Measurements from ENCODE around the gene ADGRV1.

The ADGRV1 gene

DNA sequence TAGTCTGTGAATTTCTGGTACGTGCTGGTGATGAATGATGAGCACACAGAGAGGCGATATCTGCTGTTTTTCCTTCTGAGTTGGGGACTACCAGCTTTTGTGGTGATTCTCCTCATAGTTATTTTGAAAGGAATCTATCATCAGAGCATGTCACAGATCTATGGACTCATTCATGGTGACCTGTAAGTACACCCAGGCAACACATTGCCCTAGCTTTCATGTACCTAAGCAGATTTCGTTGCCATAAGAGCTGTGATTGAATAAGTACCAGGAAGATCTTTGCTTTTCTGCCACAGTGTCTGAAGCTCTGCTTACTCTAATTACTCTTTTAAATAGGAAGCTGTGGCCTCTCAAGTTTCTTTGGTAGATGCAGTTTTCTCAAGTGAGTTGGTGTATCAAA is 426.7 kb downstream of the ADGRV1 start:
- no peak for DNase-seq (ENCODE audit: extremely low read depth, low read depth)
- TF ChIP-seq, protein P1, sequence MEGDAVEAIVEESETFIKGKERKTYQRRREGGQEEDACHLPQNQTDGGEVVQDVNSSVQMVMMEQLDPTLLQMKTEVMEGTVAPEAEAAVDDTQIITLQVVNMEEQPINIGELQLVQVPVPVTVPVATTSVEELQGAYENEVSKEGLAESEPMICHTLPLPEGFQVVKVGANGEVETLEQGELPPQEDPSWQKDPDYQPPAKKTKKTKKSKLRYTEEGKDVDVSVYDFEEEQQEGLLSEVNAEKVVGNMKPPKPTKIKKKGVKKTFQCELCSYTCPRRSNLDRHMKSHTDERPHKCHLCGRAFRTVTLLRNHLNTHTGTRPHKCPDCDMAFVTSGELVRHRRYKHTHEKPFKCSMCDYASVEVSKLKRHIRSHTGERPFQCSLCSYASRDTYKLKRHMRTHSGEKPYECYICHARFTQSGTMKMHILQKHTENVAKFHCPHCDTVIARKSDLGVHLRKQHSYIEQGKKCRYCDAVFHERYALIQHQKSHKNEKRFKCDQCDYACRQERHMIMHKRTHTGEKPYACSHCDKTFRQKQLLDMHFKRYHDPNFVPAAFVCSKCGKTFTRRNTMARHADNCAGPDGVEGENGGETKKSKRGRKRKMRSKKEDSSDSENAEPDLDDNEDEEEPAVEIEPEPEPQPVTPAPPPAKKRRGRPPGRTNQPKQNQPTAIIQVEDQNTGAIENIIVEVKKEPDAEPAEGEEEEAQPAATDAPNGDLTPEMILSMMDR (IDR thresholded peaks at IDR 0.05; ENCODE audit: low read depth, low read length), result no peak

DNA sequence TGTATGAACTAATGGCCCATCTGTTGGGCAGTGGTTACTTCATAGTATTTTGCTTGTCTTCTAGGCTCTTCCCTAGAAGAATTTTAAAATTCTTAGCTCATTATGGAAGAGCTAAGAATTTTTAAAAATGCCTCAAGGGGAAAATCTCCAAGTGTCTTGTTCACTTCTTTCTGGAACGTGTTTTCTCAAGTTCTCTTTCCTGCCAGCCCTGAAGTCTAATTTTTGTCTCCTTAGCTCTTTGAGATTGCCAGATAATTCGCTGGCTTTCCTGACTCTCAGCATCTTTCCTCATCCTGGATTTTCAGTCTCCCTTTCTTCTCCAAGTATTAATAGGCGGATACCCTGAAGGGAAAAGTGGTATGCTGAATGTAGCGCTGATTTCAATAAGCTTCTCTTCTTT is 429.1 kb downstream of the ADGRV1 start:
- no peak for DNase-seq (ENCODE audit: extremely low read depth, low read depth)
- TF ChIP-seq, protein P1 (IDR thresholded peaks at IDR 0.05; ENCODE audit: low read depth, low read length), result no peak

DNA sequence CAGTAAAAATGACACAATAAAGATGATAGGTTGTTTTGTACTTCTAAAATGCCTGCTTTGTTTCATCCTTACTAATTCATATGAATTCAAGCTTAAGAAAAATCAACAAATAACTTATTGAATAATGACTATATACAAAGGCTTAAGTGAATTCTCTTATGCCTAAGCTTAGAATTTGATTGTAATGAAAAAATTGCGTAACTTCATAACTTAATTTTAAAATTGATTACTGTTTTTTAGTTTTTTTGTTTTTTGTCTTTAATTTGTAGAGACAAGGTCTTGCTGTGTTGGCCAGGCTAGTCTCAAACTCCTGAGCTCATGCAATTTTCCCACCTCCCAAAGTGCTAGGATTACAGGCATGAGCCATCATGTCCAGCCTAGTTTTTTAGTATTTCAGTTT is 432.6 kb downstream of the ADGRV1 start:
- no peak for DNase-seq (ENCODE audit: extremely low read depth, low read depth)
- TF ChIP-seq, protein P1 (IDR thresholded peaks at IDR 0.05; ENCODE audit: low read depth, low read length), result no peak

DNA sequence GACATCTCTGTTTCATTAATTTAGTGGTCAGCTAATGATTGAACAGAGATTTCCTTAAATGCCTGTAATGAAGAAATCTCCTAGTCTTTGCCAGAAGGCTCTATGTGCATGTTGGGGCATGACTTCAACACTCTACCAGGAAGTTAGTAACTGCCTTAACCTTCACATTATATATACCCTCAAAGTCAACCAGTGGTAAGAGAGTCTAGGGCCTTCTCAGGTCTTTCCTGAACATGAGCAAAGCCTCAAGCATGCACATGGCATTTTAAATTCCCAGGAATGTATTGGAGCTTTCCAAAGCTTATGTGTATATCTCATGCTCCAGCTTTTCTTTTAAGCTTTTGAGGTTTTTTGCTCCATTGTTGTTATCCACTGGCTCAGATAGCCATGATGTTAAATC is 436.2 kb downstream of the ADGRV1 start:
- TF ChIP-seq, protein P1 (IDR thresholded peaks at IDR 0.05; ENCODE audit: low read depth, low read length), result no peak
- no peak for DNase-seq (ENCODE audit: extremely low read depth, low read depth)

DNA sequence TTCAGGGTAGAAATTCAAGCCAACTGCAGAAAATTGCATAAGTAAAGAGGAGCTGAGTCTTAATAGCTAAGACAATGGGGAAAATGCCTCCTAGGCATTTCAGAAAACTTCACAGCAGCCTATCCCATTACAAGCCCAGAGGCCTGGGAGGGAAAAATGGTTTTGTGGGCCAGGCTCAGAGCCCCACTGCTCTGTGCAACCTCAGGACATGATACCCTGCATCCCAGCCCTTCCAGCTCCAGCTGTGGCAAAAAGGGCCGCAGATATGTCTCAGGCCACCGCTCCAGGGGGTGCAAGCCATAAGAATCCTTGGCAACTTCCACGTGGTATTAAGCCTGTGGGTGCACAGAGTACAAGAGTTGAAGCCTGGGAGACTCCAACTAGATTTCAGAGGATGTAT is 437.5 kb downstream of the ADGRV1 start:
- TF ChIP-seq, protein P1 (IDR thresholded peaks at IDR 0.05; ENCODE audit: low read depth, low read length), result no peak
- no peak for DNase-seq (ENCODE audit: extremely low read depth, low read depth)

DNA sequence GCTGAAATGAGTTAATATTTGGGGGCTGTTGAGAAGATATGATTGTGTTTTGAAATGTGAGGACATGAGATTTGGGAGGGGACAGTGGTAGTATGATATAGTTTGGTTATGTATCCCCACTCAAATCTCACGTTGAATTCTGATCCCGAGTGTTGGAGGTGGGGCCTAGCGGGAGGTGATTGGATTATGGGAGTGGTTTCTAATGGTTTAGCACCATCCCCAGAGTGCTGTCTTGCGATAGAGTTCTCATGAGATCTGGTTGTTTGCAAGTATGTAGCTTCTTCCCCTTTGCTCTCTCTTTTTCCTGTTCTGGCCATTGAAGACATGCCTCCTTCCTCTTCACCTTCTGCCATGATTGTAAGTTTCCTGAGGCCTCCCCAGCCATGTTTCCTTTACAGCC is 438.5 kb downstream of the ADGRV1 start:
- no peak for DNase-seq (ENCODE audit: extremely low read depth, low read depth)
- TF ChIP-seq, protein P1 (IDR thresholded peaks at IDR 0.05; ENCODE audit: low read depth, low read length), result no peak

DNA sequence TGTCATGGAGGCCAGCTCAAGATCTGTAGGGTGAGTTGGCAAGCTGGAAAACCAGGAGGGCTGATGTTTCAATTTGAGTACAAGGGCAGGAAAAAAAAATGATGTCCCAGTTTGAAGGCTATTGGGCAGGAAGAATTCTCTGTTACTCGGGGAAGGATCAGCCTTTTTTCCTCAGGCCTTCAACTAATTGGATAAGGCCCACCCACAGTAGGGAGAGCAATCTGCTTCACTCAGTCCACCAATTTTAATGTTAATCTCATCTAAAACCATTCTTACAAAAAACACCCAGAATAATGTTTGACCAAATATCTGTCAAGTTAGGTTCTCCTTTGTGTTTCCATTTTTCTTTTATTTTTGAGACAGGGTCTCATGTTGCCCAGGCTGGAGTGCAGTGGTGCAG is 442.1 kb downstream of the ADGRV1 start:
- no peak for DNase-seq (ENCODE audit: extremely low read depth, low read depth)
- TF ChIP-seq, protein P1 (IDR thresholded peaks at IDR 0.05; ENCODE audit: low read depth, low read length), result no peak

Measured in AG09319 (cell line).